ENCODE measurements around the gene BCL2L15. TPM values are rescaled to one million over a fixed set of nuclear protein-coding genes. Genes with fewer than 3 reads are reported as not detected.

The BCL2L15 gene
- total and polyA plus RNA-seq, 2 donors (not counting 1 experiment from before 2014, with no cell fraction given), result under 0.01 to 0.19 TPM

DNA sequence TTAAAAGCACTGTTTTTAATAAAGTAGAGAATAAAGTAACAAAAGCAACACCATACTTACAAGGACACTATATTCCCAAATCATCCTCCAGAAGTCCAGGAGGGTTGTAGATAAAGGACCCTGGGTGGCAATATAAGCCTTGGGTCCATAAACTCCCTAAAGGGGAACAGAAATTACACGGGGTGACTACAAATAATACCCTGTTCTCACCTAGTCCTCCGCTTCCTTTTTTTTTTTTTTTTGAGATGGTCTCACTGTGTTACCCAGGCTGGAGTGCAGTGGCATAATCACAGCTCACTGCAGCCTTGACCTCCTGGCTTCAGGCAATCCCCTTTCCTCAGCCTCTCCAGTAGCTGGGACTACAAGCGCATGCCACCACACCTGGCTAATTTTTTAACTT is 29.0 kb downstream of the BCL2L15 start:
- no peaks in the 10 kb centered on the region for H3K79me2 ChIP-seq (ENCODE audit: control insufficient read depth, insufficient read depth, low read length)
- TF ChIP-seq, protein P1, sequence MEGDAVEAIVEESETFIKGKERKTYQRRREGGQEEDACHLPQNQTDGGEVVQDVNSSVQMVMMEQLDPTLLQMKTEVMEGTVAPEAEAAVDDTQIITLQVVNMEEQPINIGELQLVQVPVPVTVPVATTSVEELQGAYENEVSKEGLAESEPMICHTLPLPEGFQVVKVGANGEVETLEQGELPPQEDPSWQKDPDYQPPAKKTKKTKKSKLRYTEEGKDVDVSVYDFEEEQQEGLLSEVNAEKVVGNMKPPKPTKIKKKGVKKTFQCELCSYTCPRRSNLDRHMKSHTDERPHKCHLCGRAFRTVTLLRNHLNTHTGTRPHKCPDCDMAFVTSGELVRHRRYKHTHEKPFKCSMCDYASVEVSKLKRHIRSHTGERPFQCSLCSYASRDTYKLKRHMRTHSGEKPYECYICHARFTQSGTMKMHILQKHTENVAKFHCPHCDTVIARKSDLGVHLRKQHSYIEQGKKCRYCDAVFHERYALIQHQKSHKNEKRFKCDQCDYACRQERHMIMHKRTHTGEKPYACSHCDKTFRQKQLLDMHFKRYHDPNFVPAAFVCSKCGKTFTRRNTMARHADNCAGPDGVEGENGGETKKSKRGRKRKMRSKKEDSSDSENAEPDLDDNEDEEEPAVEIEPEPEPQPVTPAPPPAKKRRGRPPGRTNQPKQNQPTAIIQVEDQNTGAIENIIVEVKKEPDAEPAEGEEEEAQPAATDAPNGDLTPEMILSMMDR (conservative IDR thresholded peaks at IDR 0.05 in 1 of 2, IDR thresholded peaks at IDR 0.05 in 1 of 2; ENCODE audit: low read depth in 1 of 2, low read length in 2 of 2), result no peak
- no peak for TF ChIP-seq EZH2 (IDR thresholded peaks at IDR 0.05; ENCODE audit: low read length, missing control alignments)
- no peak for DNase-seq (ENCODE audit: low read depth in 2 of 2)

DNA sequence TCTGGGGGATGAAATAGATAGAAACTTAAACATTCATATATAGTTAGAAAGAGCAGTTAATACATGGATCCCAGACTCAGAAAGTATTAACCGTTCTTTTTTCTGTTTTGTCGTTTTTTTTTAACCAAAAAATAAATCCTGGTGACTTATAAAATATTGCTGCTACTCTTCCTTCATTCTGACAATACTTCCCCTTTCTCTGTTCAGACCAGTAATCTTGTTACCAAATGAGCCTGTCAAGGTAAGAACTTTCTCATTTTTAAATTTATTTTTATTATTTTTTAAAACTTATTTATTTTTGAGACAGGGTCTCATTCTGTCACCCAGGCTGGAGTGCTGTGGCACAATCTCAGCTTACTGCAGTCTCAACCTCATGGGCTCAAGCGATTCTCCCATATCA is 29.6 kb downstream of the BCL2L15 start:
- Histone ChIP-seq H3K27ac (ENCODE audit: insufficient read depth, low read length) (no peak overlapping the region), H3K9me3 (ENCODE audit: control insufficient read depth, insufficient read depth, low read depth, low read length) (no peaks in the 10 kb centered on the region), H3K4me1 (ENCODE audit: control insufficient read depth, extremely low read depth, insufficient read depth, low read length) (peaks cover 12% of the 10 kb centered on the region), H3K36me3 (ENCODE audit: control insufficient read depth, insufficient read depth, low read length) (no peaks in the 10 kb centered on the region), H3K4me2 (ENCODE audit: extremely low read depth, insufficient read depth, low read length) (no peak overlapping the region), H4K20me1 (ENCODE audit: control insufficient read depth, extremely low read depth, insufficient read depth, low read length) (no peaks in the 10 kb centered on the region), H3K27me3 (ENCODE audit: control insufficient read depth, insufficient read depth, low read length) (no peaks in the 10 kb centered on the region), H3K9ac (ENCODE audit: insufficient read depth, low read length) (no peak overlapping the region), H2AFZ (ENCODE audit: low read length) (no peak overlapping the region), H3K4me3 (replicated peaks in 1 of 4; ENCODE audit: control extremely low read depth in 1 of 4, insufficient read depth in 1 of 4, low read depth in 3 of 4, low read length in 4 of 4) (no peak overlapping the region), H3K79me2 (ENCODE audit: control insufficient read depth, insufficient read depth, low read length) (no peaks in the 10 kb centered on the region)
- TF ChIP-seq, protein P1 (conservative IDR thresholded peaks at IDR 0.05 in 1 of 2, IDR thresholded peaks at IDR 0.05 in 1 of 2; ENCODE audit: low read depth in 1 of 2, low read length in 2 of 2), result no peak
- TF ChIP-seq EZH2 (IDR thresholded peaks at IDR 0.05; ENCODE audit: low read length, missing control alignments), result no peak
- DNase-seq (ENCODE audit: low read depth in 2 of 2), result no peak

More for the DNA sequence above, 29.0 kb downstream of the BCL2L15 start:
- Histone ChIP-seq H3K9me3 (ENCODE audit: control insufficient read depth, insufficient read depth, low read depth, low read length) (no peaks in the 10 kb centered on the region), H3K4me2 (ENCODE audit: extremely low read depth, insufficient read depth, low read length) (no peak overlapping the region), H3K27me3 (ENCODE audit: control insufficient read depth, insufficient read depth, low read length) (no peaks in the 10 kb centered on the region), H2AFZ (ENCODE audit: low read length) (no peak overlapping the region), H3K4me1 (ENCODE audit: control insufficient read depth, extremely low read depth, insufficient read depth, low read length) (peaks cover 12% of the 10 kb centered on the region), H3K9ac (ENCODE audit: insufficient read depth, low read length) (no peak overlapping the region), H3K27ac (ENCODE audit: insufficient read depth, low read length) (no peak overlapping the region), H3K36me3 (ENCODE audit: control insufficient read depth, insufficient read depth, low read length) (no peaks in the 10 kb centered on the region), H3K4me3 (replicated peaks in 1 of 4; ENCODE audit: control extremely low read depth in 1 of 4, insufficient read depth in 1 of 4, low read depth in 3 of 4, low read length in 4 of 4) (no peak overlapping the region), H4K20me1 (ENCODE audit: control insufficient read depth, extremely low read depth, insufficient read depth, low read length) (no peaks in the 10 kb centered on the region)

DNA sequence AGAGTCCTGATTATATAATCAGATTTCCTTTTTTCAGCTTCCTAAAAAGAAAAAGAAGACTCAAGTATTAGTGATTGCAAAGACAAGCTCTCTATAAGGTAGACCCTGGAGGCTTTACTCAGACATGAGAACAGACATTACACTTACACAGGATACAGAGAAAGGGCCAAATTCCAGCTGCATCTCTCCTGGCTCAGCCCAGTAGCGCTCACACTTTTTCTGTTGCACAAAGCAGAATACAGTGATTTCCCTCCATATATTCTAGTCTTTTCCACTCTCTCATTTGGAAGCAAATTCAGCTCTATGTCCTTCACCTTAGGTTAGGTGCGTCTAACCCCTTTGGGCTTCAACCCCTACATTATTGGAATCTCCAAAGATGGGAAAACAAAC is 31.0 kb downstream of the BCL2L15 start:
- TF ChIP-seq, protein P1 (conservative IDR thresholded peaks at IDR 0.05 in 1 of 2, IDR thresholded peaks at IDR 0.05 in 1 of 2; ENCODE audit: low read depth in 1 of 2, low read length in 2 of 2), result no peak
- no peak for TF ChIP-seq EZH2 (IDR thresholded peaks at IDR 0.05; ENCODE audit: low read length, missing control alignments)
- Histone ChIP-seq H3K9ac (ENCODE audit: insufficient read depth, low read length) (no peak overlapping the region), H4K20me1 (ENCODE audit: control insufficient read depth, extremely low read depth, insufficient read depth, low read length) (no peaks in the 10 kb centered on the region), H3K4me1 (ENCODE audit: control insufficient read depth, extremely low read depth, insufficient read depth, low read length) (peaks cover 12% of the 10 kb centered on the region), H3K27me3 (ENCODE audit: control insufficient read depth, insufficient read depth, low read length) (no peaks in the 10 kb centered on the region), H2AFZ (ENCODE audit: low read length) (no peak overlapping the region), H3K9me3 (ENCODE audit: control insufficient read depth, insufficient read depth, low read depth, low read length) (no peaks in the 10 kb centered on the region), H3K27ac (ENCODE audit: insufficient read depth, low read length) (no peak overlapping the region), H3K79me2 (ENCODE audit: control insufficient read depth, insufficient read depth, low read length) (no peaks in the 10 kb centered on the region), H3K4me2 (ENCODE audit: extremely low read depth, insufficient read depth, low read length) (no peak overlapping the region), H3K4me3 (replicated peaks in 1 of 4; ENCODE audit: control extremely low read depth in 1 of 4, insufficient read depth in 1 of 4, low read depth in 3 of 4, low read length in 4 of 4) (no peak overlapping the region), H3K36me3 (ENCODE audit: control insufficient read depth, insufficient read depth, low read length) (no peaks in the 10 kb centered on the region)
- no peak for DNase-seq (ENCODE audit: low read depth in 2 of 2)
